Stimulated activated CD4-positive, alpha-beta T cell treated with anti-CD3 and anti-CD28 coated beads, Interleukin-4, amount 100 ng/mL, for 48 hours (primary cell): Measurements from ENCODE around the gene RECK.
"Not testable (repeated sequence)": the region's sequence is repeated elsewhere in the genome, so short reads cannot be mapped to it uniquely, and the experiment has no call there.

Experiments
- DNase-seq, 2 donors: peaks; one replicate each; pipeline ENCODE4 v3.0.0-alpha.2; 2020; ENCODE audit warnings: low read depth in 2 of 2

Gene RECK

DNA sequence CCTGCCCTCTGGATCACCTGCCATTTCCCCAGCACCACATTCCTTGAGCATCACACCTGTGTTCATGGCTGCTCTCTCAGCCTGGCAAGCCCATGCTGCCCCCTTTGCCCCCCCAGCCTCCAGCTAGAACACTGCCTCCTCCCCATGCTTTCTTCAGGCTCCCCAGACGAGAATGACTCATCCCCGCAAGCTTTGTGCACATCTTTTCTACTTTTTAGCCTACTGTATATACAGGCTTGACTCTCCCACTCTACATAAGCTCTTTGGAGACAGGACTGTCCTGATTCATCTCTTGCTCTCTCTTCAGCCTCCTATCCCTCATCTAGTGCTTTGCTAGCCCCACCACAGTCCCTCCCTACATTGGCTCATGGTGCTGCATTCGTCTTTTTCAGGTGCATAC lies 79.9 kb downstream of the RECK start:
- DNase-seq, result no peak

GRCh38 chr9:36118201-36118600 lies 81.5 kb downstream of the RECK start:
- no peak for DNase-seq

- DNase-seq, result no peak
These were observed 82.0 kb downstream of the RECK start for GRCh38 chr9:36118706-36119105.

GRCh38 chr9:36119476-36119875 lies 82.8 kb downstream of the RECK start:
- no peak for DNase-seq

- DNase-seq, result no peak
These were observed 84.0 kb downstream of the RECK start for GRCh38 chr9:36120705-36121104.

DNA sequence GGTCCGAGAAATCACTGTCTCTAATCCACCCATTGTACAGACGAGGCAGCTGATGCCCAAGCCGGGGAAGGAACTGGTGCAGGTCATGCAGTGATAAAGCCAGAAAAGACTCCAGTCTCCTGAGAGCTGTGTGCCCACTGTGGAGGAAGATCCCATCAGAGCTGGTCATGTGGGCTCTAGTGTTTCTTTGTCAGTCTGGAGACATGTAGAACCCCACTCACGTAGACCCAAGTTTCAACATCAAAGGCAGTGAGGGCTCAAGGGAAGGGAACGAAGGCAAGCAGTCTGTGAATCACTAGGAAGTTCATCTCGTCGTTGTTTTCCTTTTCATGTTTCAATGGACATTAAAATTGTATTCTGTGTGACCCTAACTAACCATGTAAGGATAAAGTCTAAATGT lies 85.3 kb downstream of the RECK start:
- no peak for DNase-seq

- no peak for DNase-seq
These were observed 86.8 kb downstream of the RECK start for GRCh38 chr9:36123515-36123914.

DNA sequence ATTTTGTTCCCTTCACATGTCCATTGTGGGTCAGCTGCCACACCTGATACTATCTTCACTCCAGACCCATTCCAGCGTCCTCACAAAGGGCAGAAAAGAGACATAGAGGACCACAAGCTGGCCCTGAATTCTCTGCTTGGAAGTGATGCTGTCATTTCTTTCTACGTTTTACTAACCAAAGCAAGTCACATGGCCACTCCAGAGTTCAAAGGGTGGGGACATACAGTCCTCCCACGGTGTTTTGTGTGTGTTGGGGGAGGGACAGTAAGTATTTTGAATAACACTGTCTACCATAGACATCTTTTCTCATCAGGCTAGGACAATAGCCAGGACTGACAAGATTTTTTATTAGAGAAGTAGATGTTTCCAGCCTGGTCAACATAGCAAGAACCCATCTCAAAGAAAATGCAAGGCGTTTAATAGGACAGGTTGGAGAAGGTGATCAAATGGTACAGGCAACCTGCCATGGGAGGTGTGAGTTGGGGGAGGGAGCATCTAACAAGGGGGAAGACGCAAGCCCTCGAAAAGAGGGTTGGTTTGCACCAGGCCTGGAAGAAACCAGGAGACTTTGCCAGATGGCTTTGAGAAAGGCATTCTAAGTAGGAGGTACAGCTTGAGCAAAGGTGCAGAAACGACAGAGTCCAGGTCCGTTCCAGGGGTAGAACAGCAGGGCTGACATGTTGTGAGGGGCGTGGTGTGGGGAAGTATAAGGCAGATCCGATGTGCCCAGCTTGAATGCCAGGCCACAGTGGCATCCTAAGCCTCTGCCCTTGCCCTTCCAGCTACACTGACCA lies 88.5 kb downstream of the RECK start:
- no peak for DNase-seq

- no peak for DNase-seq
These were observed 89.5 kb downstream of the RECK start for GRCh38 chr9:36126016-36126730.

DNA sequence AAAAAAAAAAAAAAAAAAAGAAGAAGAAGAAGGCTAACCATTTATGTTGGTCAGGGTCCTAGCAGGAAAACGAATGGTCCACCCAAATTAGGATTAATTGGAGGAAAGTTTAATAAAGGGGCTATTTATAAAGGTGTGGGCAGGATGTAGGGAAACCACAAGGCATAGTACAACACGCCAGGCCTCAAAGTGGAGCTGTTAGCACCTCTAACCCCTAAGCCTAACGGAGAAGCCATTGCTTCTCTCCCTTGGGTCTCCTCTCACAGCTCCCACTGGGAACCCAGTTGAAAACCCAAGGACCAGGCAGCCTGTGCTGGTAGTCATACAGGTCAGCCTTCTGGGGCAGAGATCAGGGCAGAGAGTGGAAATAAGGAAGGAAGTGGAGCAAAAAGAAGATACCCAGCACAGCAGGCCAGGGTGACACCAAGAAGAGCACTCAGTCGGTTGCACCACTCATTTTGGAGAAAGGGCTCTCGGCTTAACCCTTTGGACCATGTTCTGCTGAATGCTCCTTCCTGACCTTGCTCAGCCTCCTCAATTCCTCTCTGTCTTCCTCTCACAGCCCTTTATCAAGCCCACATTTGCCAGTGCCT lies 91.0 kb downstream of the RECK start:
- DNase-seq, result no peak

DNA sequence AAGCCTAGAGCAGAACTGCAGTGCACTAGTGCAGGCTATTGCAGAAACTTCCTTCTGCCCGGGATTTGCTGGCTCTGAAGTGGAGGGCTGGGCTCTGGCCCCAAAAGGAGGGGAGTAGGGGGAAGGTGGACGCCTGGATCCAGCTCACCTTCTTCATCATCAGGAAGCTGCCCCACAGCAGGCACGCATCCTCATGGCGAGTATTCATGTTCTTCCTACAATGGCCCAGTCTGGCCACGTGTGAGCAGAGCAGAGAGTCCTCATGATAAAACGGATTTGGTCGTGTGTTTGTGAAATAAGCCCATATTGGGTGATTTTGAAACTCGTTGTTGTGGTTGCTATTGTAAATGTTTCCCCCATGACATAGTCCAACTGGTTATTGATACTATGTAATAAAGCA lies 91.6 kb downstream of the RECK start:
- DNase-seq, result no peak

DNA sequence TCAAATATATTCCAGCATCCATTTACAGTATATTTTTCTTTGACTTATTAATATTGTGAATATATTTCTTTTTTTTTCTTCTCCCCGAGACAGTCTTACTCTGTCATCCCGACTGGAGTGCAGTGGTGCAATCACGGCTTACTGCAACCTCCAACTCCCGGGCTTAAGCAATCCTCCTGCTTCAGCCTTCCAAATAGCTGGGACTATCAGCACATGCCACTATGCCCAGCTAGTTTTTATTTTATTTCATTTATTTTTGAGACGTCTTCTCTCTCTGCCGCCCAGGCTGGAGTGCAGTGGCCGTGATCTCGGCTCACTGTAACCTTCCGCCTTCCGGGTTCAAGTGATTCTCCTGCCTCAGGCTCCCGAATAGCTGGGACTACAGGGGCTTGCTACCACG lies 92.4 kb downstream of the RECK start:
- no peak for DNase-seq

GRCh38 chr9:36131666-36132065 lies 95.0 kb downstream of the RECK start:
- DNase-seq, result not testable (repeated sequence)

DNA sequence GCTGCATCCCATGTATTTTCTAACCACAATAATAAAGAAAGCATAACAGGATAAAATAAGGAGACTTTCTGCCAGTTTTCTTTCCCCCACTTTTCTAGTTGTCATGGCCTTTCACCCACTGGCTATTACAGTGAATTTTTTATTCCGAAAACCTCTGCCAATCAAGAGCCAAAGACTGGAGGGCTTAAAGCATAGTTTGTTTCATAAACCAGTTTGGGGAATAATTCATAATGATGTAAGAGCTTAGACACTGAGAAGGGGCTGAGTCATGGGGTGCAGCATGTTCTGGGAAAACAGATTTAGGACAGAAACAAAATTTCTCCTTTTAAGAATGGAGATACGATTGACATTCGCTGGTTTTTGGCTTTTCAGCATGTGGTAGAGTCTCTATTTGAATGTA lies 95.4 kb downstream of the RECK start:
- no peak for DNase-seq

- DNase-seq, result no peak
These were observed 98.2 kb downstream of the RECK start for GRCh38 chr9:36134761-36135505.

- no peak for DNase-seq
These were observed 99.1 kb downstream of the RECK start for GRCh38 chr9:36135741-36136271.

DNA sequence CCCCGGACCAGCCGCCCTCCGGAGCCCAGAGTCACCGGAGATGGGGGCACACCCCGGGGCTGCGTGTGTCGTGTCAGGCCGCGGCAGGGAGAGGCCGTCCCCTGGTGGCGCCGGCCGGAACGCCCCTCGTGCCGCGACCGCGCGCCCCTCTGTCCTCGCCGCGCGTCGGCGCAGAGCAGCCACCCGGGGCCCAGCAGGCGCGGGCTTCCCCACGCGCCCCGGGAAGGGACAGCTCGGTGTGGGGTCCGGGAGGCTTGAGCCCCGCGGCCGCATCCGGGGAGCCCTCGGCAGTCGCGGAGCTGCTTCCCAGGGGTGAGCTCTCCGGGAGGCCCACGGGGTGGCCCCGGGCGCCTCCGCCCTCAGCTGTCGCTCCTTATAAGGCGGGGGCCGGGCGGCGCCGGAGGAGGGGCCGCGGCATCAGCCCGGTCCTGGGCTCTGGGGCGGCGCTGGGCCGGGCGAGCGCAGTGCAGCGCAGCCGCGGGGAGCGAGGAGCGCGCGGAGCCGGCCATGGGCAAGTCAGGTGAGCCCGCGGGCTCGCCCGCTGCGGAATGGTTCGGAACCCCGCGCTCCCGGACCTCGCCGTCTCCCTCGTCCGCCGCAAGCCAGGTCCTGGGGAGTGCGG lies 99.7 kb downstream of the RECK start, which contains the start of gene GLIPR2:
TSS of gene GLIPR2 (plus strand) at position 462 of the 622 bp plus-strand sequence. CDS start at position 508, 46 bp downstream.
- peak; percentile 63 to 74 for DNase-seq

GRCh38 chr9:36136894-36137391 lies 100.2 kb downstream of the RECK start:
- DNase-seq, result no peak

DNA sequence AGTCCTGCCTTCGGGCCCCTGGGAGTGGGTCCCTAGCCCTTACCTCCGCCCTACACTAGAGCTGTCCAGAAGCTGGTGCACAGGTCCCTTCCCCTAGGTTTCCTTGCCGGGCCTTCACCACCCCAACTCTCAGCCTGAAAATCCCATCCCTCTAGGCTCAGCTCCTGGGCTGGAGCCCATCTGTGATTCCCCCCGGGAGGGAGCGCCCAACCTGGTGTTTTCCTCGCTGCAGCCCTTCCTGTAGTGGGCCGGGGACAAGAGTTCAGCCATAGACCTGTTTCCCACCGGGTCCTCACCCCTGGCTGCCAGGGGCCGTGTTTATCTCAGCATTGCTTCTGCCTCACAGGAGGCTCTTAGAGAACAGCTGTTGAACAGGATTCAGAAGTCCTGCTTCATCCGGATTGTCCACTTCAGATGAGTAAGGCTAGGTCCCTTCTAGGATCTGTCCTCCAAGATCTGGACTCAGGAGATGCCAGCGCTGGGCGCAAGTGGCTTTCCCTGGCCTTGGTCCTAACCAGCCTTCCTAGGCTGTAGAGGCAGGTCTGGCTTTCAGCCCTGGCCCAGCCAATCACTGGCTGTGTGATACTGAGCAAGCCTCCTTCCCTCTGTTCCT lies 100.8 kb downstream of the RECK start:
- DNase-seq, result no peak

- DNase-seq, result no peak
These were observed 101.8 kb downstream of the RECK start for GRCh38 chr9:36138496-36138895.

GRCh38 chr9:36138901-36139300 lies 102.2 kb downstream of the RECK start:
- no peak for DNase-seq
